GM21390 (cell line): ENCODE results near the gene IGF2R.

ENCODE experiments used
- ATAC-seq: cut with Tn5 transposase; IDR thresholded peaks from one replicate; pipeline ENCODE4 v1.9.1; 2021; ENCODE audit not compliant: unreplicated experiment

The IGF2R gene

GRCh38 chr6:159973951-159974350, 5.1 kb downstream of the IGF2R start:
- ATAC-seq: peak; percentile 42

- ATAC-seq: no peak
These were observed 6.0 kb downstream of the IGF2R start for GRCh38 chr6:159974932-159975331.

GRCh38 chr6:159976686-159977254, 7.9 kb downstream of the IGF2R start:
- no peak for ATAC-seq

GRCh38 chr6:159977255-159977903, 8.5 kb downstream of the IGF2R start:
- no peak for ATAC-seq

- ATAC-seq: no peak
These were observed 9.0 kb downstream of the IGF2R start for GRCh38 chr6:159977904-159978268.

- ATAC-seq: peak; percentile 12
These were observed 9.6 kb downstream of the IGF2R start for GRCh38 chr6:159978291-159979135.

- peak; percentile 65 for ATAC-seq
These were observed 10.4 kb downstream of the IGF2R start for GRCh38 chr6:159979136-159979874.

- ATAC-seq: no peak
These were observed 11.6 kb downstream of the IGF2R start for GRCh38 chr6:159980474-159980873.

- no peak for ATAC-seq
These were observed 12.2 kb downstream of the IGF2R start for GRCh38 chr6:159981071-159981402.

- peak; percentile 67 for ATAC-seq
These were observed 12.7 kb downstream of the IGF2R start for GRCh38 chr6:159981403-159982245.

GRCh38 chr6:159982731-159983506, 14.0 kb downstream of the IGF2R start:
- ATAC-seq: no peak

- no peak for ATAC-seq
These were observed 14.8 kb downstream of the IGF2R start for GRCh38 chr6:159983641-159984080.

GRCh38 chr6:159984268-159984786, 15.4 kb downstream of the IGF2R start:
- ATAC-seq: no peak

GRCh38 chr6:159985296-159985945, 16.5 kb downstream of the IGF2R start:
- ATAC-seq: no peak

GRCh38 chr6:159988983-159989454, 20.1 kb downstream of the IGF2R start:
- no peak for ATAC-seq

GRCh38 chr6:159989492-159990480, 20.9 kb downstream of the IGF2R start:
- peak; percentile 85 for ATAC-seq

GRCh38 chr6:159992366-159992765, 23.5 kb downstream of the IGF2R start:
- ATAC-seq: no peak

- no peak for ATAC-seq
These were observed 26.5 kb downstream of the IGF2R start for GRCh38 chr6:159995405-159995804.
